Stimulated activated CD4-positive, alpha-beta T cell treated with anti-CD3 and anti-CD28 coated beads, TNF-alpha, amount 100 ng/mL, for 4 hours (primary cell): ENCODE data around the gene GIT2.
"Not testable (repeated sequence)": the region's sequence is repeated elsewhere in the genome, so short reads cannot be mapped to it uniquely, and the experiment has no call there.

ENCODE experiments used
- DNase-seq, 3 experiments: peaks; one replicate each; pipeline ENCODE4 v3.0.0-alpha.2; 2020; ENCODE audit warnings: low read depth in 3 of 3

The GIT2 gene

DNA sequence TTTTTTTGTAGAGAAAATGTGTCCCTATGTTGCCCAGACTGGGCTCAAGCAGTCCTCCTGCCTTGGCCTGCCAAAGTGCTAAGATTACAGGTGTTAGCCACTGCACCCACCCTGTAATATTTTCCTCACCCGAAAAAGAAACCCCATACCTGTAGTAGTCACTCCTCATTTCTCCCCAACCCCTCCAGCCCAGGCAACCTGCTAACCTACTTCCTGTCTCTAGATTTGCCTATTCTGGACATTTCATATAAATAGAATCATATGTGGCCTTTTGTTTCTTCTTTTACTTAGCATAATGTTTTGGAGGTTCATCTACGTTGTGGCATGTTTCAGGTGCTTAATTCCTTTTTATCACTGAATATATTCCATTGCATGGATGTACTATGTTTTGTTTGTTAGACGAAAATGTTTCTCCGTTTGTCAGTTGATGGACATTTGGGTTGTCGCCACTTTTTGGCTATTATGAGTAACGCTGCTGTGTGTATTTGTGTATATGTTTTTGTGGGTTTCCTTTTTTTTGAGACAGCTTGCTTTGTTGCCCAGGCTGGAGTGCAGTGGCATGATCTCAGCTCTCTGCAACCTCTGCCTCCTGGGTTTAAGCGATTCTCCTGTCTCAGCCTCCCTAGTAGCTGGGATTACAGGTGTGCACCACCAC, 9.3 kb upstream of the GIT2 start:
- DNase-seq: no peak

DNA sequence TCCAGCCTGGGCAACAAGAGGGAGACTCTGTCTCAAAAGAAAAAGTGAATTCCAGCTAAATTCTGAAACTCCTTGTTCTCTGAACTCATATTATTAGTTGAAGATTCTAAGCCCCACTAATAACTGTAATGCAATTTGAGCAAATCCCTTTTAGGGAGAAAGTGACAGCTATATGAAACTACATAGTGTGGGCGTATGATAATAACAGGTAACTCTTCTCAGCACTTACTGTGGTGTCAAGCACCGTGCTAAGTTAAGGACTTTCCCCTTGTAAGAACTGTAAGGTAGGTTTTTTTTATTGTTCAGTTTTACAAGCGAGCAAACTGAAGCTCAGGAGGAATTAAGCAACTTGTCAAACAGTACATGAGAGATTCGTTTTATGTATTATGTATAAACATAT, 8.4 kb upstream of the GIT2 start:
- no peak for DNase-seq

DNA sequence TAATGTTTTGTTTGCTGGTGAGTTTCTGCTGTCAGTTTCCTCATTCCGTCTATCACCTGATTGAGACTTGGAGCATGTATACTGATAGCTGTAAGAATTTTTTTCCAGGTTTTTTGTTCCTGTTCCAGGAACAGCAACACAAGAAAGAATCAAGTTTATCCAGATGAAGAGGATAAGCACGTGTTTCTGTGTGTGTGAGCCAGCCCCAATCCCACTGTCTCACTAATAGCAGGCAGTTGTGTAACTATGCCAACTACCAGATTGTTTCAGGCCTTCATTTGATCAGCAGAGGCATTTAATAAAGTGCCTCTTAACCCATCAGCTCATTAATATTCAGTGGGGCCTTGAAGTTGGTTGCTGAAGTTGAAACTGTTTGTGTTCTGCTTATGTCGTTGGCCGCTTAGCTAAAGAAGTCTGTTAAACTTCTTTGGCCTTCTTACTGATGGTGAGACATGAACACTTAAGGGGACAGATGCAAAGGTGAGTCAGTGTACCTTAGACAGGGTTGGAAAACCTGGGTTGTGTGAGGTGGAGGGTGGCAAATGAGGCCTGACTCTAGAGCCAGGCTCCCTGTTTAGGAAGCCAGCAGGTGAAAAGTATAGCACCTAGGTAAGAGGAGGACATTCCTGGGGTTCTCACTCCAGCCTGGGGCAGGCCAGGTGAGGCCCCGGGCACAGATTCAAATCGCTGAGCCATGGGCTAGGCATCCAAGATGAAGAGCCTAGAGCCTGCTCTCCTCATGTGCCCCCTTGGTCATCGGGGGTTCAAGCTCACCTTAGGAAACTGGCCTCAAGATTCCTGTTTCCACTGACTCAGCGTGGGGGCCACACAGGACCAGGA, 6.7 kb upstream of the GIT2 start:
- no peak for DNase-seq

- DNase-seq: no peak
These were observed 5.4 kb upstream of the GIT2 start for GRCh38 chr12:110001596-110001995.

GRCh38 chr12:109999983-110000505, 3.9 kb upstream of the GIT2 start:
- no peak for DNase-seq

DNA sequence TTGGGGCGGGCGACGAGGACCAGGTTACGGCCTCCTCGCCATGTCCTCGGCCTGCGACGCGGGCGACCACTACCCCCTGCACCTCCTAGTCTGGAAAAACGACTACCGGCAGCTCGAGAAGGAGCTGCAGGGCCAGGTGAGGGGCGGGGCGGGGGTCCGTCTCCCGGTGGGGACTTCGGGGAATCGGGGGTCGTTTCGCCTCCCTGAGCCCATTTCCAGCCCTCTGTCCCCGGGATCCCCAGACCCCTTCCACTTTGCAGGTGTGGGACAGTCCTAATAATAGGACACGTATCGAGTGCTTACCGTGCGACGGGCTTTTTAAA, 3.4 kb upstream of the GIT2 start:
- DNase-seq: no peak

- DNase-seq: peak; percentile 69 to 75 (median 71)
These were observed 2.9 kb upstream of the GIT2 start, which contains the start of gene ANKRD13A for GRCh38 chr12:109998904-109999648. TSS of gene ANKRD13A (plus strand) at chr12:109999430. CDS start at chr12:109999689, 259 bp downstream.

DNA sequence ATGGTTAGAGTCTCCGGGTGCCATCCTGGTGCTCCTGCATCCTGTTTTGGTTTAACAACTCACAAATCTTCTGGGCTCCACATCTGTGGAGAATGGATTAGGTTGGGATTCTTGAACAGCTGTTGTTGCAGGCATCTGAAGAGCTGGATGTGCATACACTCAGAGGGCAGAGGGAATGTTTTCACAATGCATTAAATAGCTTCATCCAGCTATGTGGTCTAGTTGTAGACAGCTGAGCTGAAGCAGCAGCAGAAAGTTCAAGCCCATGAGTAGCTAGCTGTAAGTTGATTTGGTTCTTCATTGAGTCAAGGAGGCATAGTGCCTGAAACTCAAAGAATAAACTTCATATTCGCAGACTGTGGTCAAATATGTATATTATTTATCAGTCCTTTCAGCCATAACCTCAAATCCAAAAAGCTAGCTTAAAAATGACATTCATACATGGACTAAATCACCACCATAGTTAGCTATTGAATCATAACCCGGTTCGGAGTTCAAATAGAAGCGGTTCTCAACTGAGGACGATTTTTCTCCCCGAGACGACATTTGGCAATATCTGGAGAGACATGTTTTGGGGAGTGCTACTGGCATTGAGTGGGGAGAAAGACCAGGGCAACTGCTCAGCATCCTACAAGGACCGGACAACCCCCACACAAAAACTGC, 2.2 kb upstream of the GIT2 start:
- no peak for DNase-seq

GRCh38 chr12:109997393-109997792, 1.2 kb upstream of the GIT2 start:
- no peak for DNase-seq

DNA sequence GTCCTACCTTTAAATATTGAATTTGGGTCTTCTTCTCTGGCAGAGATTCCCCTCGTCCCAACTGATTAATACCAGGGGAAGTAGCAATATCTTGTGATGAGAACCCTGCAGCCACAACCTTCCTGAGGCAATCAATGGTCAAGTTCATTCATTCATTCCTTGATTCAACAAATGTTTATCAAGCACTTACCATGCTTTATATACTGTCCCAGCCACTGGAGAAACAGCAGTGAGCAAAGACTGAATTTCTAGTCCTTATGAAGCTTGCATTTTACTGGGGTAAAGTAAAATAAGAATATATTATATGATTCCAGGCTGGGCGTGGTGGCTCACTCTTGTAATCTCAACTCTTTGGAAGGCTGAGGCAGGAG, 300 bp upstream of the GIT2 start:
- no peak for DNase-seq

GRCh38 chr12:109995361-109995685, 845 bp downstream of the GIT2 start:
- no peak for DNase-seq

DNA sequence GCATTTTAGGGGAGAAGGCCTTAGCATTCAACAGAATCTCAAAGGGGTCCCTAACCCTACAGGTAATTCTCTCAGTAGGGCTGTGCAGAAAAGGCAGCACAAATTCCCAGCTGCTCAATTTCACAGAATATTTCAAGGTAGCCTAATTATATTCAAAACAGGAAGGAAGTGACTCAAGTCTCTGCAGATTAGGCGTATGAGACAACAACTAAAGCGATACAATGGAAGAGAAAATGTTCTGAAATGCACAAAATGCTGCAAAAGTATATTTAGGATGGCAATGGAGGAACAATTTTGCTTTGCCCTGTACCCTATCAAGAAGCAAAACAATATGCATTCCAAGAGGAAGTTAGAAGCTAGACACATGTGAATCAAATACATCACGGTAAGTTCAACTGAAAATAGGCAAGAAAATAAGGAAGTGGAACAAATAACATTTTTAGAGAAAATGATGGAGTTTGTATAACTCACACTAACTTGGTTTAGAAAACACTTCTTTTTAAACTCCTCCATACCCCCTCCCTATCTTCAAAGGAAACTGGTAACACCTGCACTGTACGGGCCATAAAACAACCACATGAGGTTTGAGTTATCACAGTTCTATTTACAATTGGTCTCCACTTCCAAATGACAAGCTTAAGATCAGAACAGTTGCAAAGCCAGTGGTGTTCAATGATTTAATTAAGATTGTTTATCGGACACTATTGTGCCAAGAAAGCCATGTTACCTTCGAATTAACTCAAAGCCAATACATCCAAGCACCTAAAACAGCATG, 1.6 kb downstream of the GIT2 start:
- DNase-seq: no peak

GRCh38 chr12:109993091-109993490, 3.1 kb downstream of the GIT2 start:
- no peak for DNase-seq

- no peak for DNase-seq
These were observed 4.6 kb downstream of the GIT2 start for GRCh38 chr12:109991586-109991985.

DNA sequence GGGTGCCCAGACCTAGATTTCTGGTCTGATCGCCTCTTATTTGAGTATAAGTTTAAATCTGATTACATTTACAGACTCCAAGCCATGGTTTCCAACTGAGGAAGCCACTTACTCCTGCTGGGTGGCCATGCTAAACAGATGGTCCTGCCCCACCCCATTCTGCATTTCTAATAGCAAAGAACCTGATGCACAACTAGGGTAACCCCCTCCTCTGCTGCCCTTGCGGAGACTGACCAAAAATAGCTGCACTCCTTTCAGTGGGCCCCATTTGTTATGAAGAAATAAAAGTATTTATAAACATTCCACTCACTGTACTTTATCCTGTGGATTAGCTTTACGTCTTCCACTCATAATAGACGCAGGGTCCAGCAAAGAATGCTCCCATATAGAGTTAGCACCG, 6.8 kb downstream of the GIT2 start:
- DNase-seq: no peak

DNA sequence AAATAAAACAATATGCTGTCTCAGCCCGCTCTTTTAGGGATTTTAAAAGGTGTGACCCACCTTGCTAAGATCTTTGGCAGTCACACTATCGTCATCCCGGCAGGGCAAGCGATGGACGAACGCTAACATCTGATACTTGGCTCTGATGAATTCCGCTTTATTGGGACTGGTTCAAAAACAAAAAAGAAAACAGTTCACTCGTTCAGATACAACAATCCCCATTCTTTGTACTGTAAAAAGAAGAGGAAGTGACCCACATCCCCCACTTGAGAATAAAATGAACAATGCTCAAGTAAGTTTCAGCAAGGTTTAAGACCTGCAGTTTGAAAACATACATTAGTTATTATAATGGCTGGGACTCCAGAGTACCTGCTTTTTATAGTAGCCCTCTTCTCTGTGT, 7.3 kb downstream of the GIT2 start:
- DNase-seq: no peak

DNA sequence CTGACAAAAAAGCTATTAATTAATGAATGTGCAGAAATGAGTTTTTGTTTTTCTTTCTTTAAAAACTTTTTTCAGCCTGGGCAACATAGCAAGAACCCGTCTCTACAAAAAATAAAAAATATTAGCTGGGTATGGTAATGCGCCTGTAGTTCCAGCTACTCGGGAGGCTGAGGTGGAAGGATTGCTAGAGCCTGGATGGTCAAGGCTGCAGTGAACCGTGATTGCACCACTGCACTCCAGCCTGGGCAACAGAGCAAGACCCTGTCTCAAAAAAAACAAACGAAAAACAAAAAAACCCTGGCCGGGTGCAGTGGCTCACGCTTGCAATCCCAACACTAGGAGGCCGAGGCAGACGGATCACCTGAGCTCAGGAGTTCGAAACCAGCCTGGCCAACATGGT, 7.9 kb downstream of the GIT2 start:
- no peak for DNase-seq

DNA sequence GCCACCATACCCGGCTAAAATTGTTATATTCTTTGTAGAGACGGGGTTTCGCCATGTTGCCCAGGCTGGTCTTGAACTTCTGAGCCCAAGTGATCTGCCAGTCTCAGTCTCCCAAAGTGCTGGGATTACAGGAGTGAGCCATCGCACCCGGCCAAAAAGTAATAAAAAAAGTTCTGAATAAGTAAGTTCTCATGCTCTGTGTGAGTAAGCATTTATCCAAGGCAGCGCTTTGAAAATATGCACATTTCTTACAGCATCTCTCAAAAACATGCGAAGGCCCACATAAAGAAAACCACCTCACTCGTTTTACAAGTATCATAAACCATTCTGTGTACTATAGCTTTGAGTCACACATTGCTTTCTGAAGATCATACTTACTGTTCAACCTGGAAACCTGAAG, 8.6 kb downstream of the GIT2 start:
- DNase-seq: no peak

DNA sequence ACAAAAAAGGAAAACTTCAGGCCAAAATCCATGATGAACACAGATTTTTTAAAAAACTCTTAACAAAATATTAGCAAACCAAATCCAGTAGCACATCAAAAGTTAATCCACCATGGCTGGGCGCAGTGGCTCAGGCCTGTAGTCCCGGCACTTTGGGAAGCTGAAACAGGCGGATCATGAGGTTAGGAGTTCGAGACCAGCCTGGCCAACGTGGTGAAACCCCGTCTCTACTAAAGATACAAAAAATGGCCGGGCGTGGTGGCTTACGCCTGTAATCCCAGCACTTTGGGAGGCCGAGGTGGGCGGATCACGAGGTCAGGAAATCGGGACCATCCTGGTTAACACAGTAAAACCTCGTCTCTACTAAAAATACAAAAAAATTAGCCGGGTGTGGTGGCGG, 9.9 kb downstream of the GIT2 start:
- not testable (repeated sequence) for DNase-seq

- no peak for DNase-seq
These were observed 12.6 kb downstream of the GIT2 start for GRCh38 chr12:109983432-109984142.

GRCh38 chr12:109982210-109982609, 14.0 kb downstream of the GIT2 start:
- no peak for DNase-seq
